GM21576 (cell line): ENCODE results near the gene WNT5A.

ENCODE experiments used
- ATAC-seq: cut with Tn5 transposase; IDR thresholded peaks from one replicate; pipeline ENCODE4 v1.9.1; 2021; ENCODE audit warnings: mild to moderate bottlenecking, moderate library complexity; ENCODE audit not compliant: unreplicated experiment

The WNT5A gene

DNA sequence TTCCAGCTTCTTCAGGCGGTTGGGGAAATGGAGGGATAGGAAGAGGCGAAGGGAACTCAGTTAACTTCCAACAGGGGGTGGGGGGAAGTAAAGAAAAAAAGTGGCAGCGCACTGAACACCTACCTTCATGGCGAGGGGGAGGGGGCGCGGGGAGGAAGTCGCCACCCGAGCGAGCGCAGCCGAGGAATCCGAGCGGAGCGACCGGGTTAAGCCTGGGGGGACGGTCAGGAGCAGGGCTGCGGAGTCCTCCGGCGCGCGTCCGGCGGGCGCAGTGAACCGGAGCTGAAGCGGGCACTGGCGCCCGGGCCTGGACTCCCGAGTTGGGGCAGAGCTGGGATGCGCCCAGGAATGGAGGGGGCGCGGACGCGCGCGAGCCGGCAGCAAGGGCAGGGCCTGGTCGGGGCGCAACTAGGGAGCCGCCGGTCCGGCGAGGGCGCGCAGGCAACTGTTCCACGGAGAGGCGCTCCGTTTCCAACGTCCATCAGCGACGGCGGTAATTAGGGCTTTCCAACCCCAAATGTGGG lies at the start of gene WNT5A:
Gene WNT5A, minus strand, starts transcription at position 450 of the 524 bp plus-strand sequence. Its CDS starts 321 bp downstream, at position 129.
- ATAC-seq, result no peak

DNA sequence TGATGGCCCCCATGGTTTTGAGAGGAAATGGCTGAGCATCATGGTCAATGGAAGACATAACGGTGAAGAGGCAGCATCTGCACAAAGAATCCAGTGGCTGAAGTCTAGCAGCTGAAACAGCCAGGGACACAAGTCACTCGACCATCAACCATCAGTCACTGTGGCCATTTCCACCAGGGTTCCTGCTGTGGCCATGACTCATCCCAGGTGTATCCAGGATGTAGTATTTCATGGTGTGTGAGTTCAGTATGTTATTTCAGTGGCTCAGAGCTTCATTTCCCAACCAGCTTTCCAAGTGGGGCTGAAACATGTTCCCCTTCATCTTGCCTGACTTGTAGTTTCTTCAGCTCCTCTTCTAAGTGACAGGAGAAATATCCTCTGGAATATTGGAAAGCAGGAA lies 47.8 kb upstream of the WNT5A start:
- no peak for ATAC-seq

DNA sequence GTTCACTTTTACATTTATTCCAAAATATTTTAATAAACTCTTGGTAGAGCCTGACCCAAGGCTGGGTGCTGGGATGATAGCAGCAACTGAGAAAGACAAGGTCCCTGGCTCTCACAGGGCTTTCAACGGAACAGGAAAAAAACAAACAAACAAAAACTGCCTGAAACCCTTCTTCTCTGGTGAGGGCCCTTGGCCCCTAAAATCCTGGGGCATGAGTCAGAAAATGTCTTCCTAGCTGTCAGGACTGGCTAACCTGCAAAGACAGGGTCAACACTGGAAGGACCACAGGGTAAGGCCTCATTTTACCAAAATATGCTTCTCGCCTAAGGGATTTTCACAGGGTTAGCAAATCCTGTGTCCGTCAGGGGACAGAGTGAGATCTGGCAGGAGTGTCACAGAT lies 45.7 kb upstream of the WNT5A start:
- ATAC-seq, result no peak

DNA sequence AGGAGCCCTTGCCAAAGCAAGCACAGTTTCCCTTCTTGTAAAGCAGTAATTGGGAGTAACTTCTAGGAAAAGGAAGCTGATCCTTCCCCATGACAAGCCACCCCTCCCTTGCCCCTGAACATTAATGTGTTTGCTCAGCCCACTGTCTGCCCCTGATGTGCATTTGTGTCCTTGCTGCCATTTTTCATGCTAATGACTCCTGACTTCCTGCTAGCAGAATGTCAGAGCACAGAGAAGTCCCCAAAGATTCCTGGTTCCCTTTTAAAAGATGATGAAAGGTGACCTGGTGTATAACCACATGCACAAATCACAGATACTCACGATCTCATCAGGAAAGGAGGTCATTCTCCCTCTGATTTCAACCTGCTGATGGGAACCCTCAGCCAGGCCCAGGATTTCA lies 44.2 kb upstream of the WNT5A start:
- no peak for ATAC-seq

DNA sequence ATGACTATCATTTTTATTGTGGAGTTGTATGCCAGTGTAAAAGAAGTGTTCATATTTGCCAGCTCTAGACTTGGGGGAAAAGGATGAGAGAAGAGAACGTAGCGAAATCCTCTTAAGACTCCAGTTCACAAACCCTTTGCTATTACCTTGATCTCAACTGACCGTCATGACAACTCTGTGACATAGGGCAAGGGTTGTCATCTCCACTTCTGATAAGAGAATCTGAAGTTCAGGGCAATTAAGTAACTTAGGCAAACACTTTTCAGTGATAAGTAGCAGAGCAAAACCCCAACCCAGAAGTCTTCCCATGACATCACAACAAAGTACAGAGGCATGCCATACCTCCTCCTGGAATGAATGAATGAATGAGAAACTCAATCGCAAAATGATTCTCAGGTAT lies 40.3 kb upstream of the WNT5A start:
- no peak for ATAC-seq

DNA sequence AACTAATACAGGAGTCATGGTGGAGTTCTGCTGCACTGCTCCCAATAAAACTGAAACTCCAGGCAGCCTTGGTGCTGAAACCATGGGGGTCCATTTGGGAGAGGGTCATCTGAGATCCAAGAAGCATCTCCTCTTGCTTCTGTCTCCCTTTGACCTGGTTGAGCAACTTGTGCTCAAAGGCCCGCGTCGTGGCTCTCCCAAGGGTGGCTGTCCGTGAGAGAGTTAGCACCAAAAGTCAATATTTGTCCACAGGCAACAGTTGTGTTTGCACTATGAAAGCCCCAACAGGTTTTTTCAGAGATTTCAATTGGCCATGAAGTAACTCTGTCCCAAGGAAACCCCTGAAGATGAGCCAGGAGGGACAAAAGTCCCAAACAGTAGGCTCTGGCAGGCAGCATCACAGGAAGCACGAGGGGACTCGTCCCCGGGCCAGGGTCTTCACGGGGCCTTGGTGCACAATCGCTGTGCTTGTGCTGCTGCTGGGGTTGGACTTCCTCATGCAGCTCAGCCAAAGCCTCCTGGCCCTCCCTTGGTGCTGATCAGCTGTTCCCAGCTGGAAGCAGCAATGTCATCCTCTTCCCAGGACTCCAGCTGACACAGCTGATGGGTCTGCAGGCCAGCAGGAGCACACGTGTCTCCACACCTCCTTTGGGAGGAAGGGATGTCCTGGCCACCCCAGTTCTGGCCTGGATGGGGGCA lies 39.4 kb upstream of the WNT5A start:
- no peak for ATAC-seq

DNA sequence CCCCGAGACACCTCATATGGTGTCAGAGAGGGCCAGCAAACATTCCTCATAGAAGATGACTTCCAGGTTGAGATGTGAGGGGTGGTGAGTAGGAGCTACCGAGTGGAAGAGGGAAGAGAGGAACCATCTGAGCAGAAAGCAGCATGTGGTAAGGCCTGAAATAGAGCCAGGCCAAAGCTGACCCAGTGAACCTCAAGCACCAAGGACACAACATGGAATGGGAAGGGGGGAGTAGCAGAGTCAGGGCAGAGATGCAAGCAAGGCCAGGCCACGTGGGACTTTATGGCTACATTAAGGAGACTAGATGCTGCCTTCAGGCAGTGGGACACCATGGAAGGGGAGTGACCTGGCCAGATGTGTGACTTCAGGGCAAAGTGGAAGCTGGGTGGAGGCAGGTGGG lies 38.3 kb upstream of the WNT5A start:
- no peak for ATAC-seq

DNA sequence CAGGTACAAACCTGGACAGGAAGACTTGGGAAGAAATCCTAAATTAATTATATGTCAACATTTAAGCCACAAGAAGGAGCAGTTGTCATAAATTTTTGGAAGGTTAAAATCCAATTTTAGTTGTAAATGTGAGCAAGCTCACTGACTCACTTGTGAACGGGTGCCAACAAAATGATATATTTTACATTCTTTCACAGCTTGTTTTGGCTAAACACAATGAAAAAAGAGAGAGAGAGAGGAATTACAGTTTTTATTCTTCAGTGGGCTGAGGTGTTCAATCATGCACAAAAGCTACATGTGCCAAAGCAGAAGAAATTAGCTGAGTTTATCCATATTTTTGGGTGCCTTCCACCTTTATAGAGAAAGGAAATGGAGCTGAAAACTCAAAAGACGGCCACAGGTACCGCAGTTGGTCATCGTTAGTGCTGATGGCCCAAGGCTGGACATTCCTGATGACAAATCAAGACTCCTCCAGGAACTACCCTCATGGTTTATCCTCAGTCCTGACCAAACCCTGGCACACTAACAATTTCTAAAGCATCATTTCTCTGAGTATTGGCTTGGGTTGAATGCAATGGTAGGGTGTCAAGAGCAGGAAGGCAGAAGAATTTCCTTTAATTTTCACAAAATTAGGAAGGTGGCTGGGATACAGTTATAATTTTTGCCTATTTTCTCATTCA lies 37.6 kb upstream of the WNT5A start:
- ATAC-seq, result no peak

DNA sequence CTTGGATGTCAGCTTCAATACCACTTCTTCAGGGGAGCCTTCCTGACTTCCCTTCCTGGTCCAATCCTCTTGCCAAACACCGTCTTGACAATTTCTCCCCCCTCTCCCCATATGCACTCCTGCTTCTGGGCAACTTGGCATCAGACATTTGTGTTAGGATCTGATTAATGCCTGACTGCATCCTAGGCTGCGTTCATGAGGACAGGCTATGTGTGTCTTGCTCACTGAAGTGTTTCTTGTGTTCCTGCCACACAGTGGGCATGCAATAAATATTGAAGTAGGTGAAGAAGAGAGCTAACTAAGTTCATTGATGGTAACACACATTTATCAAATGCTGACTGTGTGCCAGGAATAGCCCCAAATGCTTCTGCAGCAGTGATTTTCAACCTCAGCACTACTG lies 36.4 kb upstream of the WNT5A start:
- ATAC-seq, result no peak

DNA sequence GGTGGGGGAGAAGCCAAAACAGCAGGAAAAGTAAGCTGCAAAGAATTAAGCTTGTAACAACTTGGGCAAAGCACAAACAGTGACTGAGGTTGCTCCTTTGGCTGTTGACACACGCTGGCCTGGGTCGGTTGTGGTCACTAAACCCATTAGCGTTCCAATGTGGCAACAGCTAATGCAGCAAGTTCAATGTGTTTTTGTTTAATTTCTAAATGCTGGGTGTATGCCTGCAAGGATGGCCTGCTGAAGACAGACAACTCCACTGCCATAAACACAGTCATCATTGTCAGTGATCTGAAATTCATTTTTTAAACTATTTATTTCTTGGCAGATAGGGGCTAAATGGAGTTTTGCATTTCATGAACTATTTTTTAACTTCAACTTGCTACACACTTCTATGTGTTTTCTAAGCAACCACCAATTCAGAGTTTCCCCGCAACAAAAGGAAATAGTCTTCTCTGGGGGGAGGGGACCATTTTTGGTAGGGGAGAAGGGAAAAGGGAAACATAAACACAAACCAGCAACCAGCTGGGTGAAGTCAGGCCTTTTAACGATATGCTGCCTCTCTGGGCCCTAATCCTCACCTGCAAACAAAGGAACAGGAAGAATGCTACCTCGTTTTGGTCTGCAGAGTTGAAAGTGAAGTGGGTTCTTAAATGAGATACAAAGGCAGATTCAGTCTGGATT lies 34.8 kb upstream of the WNT5A start:
- no peak for ATAC-seq

DNA sequence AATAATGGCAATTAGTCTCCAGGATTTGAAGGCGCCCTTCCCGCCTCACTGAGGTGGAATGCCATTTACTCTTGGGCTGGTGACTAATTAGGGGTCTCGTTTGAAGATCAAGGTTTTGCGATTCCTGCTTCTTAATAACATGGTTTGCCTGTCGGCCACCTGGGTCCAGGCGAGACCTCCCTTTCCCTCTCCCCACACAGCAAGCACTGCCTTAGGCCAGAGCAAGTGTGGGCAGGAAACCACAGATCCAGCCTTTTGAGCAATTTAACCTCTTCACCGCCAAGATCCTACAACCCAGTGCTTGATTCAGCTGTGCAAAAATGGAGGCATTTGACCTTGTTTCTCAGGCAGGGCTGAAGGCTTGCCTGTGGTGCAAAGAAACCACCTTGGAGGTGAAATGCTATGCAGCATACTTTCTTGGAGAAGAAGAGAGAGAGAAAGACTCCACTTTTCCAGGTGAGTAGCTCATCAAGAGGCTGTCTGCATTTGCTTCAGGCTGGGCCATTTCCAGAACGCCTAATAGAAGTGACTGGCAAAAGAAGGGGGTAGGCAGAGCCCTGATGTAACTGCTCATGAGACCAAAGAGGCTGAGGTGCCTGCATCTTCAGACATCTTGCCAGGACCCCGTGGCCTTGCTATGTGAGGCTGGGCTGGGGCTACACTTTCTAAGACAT lies 34.1 kb upstream of the WNT5A start:
- ATAC-seq, result no peak

DNA sequence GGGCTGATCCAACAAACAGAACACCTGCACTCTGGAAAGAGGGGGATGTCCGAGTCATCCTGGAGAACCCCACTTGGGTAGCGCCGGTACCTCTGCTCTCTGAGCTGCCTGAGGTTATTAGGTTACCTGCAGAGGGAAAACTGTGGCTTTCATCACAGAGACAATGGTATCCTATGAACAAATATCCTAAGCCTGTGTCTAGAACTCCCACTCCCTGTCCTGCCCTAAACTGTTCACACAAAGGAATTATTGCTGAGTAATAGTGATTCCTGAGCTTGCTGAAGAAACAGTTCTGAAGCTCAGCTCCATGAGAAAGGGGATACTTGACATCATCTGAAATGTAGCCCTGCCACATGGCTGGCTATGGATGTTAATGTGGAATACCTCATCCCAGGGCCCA lies 31.9 kb upstream of the WNT5A start:
- ATAC-seq, result no peak

DNA sequence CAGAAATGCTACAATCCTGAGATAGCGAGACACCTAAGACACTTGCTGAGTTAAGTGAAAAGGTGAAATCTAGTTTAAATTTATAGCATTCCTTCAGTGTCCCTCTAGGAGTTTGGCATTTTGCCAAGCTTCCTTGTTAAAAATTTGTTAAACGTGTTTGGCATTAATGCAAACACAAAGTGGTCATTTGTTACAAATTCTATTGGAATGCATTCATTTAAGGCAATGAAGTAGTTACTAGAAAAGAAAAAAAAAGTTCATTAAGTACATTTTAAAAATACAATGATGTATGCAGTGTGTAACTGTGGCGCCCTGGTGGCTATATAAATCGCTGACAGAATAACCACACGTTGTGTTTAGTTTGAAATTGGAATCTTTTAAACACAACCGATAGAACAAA lies 31.3 kb upstream of the WNT5A start:
- no peak for ATAC-seq

DNA sequence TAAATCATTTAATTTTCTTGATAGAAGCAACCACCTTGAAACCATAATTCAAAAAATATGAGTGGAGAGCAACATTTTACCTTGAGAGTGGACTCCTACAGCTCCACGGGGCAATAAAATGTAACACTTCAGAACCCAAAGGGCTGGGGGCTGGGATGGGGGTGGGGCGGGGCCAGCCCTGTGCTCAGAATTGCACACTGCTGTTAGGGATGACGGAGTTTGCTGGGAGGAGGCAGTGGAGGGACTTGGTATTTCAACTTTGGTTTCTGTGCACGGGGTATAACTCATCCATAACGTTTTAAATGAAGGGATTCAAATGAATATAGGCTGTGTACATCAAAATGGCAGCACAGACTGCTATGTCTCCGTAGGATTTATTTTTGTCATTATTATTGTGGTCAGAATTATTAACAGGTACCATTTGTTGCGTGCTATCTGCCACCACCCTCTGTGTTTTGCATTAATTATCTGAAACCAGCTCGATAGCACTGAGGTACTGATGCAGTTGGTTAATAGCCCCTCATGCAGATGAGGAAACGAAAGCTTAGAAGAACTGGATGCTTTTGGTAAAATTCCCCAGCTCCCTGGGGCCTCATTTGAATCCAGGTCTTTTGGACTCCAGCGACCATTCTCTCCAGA lies 29.4 kb upstream of the WNT5A start:
- no peak for ATAC-seq

DNA sequence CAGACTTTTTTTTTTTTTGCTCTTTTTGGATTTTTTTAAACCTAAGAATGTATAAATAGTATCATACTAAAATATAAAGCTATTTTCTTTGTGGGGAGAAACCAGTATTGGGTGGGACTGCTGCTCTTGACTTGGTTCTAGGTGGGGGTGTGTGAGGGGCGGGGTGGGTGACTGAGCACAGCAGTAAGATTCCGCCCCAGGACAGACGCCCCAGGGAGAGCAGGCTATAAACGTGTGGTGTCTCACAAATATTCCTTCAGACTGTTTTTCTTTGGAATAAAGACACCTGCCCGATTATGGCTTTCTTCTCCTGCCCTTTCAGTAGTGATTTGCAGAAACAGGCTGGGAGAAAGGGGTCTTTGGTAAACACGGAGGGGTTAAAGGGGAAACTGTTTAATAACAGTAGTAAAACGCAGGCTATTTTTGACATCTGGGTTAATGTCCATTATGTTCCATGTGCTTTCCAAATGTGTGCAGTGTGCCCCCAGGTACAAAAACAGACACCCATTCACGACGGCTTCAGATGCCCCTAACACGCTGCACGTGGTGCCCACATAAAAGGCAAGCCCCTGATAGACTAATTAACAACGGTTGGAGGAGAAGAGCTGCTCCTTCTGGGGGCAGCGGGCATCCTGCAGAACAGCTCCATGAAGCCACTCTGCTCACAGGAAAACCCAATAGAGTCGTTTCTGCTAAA lies 28.6 kb upstream of the WNT5A start:
- no peak for ATAC-seq

DNA sequence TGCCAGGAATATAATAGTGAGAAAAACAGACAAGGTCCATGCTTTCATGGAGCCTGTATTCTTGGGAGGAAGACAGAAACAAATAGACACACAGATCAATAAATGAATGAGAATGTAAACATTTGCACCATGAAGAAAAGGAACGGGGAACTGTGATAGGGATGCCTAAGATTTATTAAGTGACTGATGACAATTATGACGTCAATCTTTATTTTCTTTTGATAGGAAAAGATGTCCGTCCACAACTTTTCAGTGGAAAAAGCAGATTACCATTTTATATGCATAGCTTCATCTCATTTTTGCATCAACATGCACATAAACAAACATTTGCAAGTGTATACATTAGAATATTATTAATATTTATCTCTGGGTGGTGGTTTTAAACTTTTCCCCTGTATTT lies 27.9 kb upstream of the WNT5A start:
- ATAC-seq, result no peak

DNA sequence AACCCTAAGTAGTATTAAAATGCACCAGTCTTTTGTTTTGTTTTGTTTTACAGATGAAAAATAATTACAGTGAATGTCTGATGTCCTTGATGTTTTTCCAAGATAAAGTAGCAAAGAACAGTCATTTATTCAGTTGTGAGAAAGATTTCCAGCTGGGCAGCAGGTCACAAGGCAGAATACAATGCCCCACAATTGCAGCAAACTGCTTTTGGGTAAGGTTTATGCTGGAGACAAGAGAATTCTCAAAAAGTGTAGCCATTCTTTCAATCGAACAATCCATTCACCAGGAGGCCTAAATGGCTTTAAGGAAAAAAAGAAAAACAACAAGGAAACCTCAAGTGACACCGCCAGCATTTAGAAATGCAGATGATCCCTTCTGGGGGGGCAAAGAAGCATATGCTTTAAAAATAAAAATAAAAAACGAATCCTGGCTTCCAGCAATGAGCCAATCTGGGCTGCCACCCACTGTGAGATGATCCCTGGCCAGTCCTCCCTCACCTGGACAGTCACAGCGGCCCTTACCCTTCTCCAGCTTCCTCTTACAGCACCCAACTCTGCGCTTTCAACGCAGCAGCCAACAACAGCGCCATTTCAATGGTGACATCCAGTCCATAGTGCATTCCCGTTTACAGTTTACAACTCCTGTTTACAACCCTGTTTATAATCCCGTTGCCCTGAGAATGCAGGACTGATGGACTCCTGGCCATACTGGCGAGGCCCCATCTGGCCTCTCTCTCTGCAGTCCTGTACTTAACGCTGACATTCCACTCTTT lies 25.7 kb upstream of the WNT5A start:
- ATAC-seq, result no peak

DNA sequence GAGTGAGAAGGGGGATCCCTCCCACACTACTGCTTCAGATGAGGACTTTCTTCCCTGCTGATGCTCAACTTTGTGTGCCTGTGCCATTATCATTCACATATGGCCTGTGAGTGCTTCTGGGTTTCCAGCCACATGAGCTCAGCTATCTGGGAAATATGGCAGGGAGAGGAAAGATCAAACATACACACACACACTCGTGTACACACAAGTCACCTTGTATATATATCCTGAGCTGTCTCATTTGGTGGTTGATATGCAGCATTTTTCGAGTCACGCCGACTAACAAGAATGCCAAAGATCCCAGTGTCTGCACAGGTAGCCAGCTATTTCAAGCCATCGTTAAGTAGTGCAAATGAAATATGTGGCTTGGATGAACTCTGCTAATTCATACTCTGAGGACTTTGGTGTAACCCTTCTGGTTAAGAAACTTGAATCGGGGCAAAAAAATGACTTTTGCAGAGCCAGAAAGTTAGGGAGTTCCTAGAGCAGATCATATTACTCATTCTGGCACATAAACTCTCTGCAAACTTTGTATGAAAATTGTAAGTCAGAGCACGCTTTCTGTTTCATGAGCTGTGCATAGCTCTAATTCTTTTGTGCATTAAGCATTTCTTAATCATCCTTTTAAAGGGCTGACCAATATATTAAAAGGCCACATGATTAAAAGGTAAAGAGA lies 24.9 kb upstream of the WNT5A start:
- no peak for ATAC-seq

DNA sequence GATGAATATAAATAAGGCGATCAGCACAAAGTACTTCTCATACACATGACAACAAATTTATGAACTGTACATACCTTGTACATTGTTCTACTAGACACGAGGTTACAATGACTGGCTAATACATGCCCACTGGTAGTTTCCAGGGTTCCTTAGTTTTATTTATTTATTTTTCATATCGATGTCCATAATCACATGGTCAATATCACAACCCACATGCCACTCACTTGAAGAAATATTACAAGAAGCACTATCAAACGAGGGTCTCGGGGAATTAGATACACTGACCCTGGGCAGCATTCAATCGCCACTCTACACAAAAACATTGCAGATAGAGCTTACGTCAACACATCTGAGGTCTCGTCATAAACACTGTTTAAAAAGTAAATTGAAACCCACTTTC lies 21.2 kb upstream of the WNT5A start:
- no peak for ATAC-seq
